GM12878 (cell line): ENCODE measurements around the gene CYP26A1. TPM values are rescaled to one million over a fixed set of nuclear protein-coding genes. Genes with fewer than 3 reads are reported as not detected.

Experiments used
- ATAC-seq: fragments of 200-7000 bp; cut with Tn5 transposase; 3 replicates; pipeline ENCODE4 v1.9.1; 2020; ENCODE audit warnings: mild to moderate bottlenecking, moderate library complexity
- BruUV-seq: library from RNA; stranded (reverse); fragments of 400-500 nt; replicated peaks from 2 replicates; lab custom pipeline; 2021; lab: Mats Ljungman, UMichigan
- CTCF ChIA-PET: fragments of 300-600 bp; sonication (Branson Sonifier 250); formaldehyde crosslinking; extraction: SDS; loops from one replicate; lab custom pipeline; 2021; ENCODE audit warnings: inconsistent platforms; lab: Yijun Ruan, JAX
- POLR2A ChIA-PET: fragments of 350-600 bp; formaldehyde crosslinking; extraction: SDS; loops from one replicate; lab custom pipeline; 2021; ENCODE audit warnings: inconsistent platforms; lab: Charles Lee
- RAD21 ChIA-PET: fragments of 300-600 bp; sonication (Branson Sonifier 250); formaldehyde crosslinking; loops from one replicate; lab custom pipeline; 2023; ENCODE audit warnings: antibody characterized with exemption; ENCODE audit not compliant: unreplicated experiment; lab: Charles Lee
- SMC1A ChIA-PET: fragments of 300-600 bp; sonication (Branson Sonifier 250); formaldehyde crosslinking; loops from one replicate; lab custom pipeline; 2023; ENCODE audit not compliant: unreplicated experiment, uncharacterized antibody; lab: Charles Lee
- DNase-seq: peaks from one replicate; pipeline ENCODE4 v3.0.0-alpha.2; 2011; ENCODE audit warnings: low read depth, low spot score
- FAIRE-seq: peaks from 3 replicates; lab custom pipeline; 2011; peaks lifted over from hg19 to GRCh38; lab: Jason Lieb, UNC
- H2AFZ ChIP-seq: 2 replicates; pipeline ENCODE4 v1.6.0; 2011; ENCODE audit warnings: low read depth, low read length, control low read depth; ENCODE audit not compliant: control insufficient read depth
- H3K27ac ChIP-seq: 2 replicates; pipeline ENCODE4 v1.5.1; 2011; ENCODE audit warnings: control low read depth; ENCODE audit not compliant: control insufficient read depth, insufficient read depth
- H3K27me3 ChIP-seq, 2 experiments: replicated peaks in 1 of 2; 2 replicates each; pipeline versions ENCODE4 v1.6.0 to v1.6.1; 2011; ENCODE audit warnings: low read length in 1 of 2; ENCODE audit not compliant: control insufficient read depth in 2 of 2, insufficient read depth in 2 of 2
- H3K36me3 ChIP-seq, 2 experiments: 2 replicates each; pipeline ENCODE4 v1.5.1; 2011; ENCODE audit warnings: low read length in 1 of 2; ENCODE audit not compliant: control insufficient read depth in 2 of 2, insufficient read depth in 2 of 2
- H3K4me1 ChIP-seq: 2 replicates; pipeline ENCODE4 v1.6.1; 2011; ENCODE audit warnings: mild to moderate bottlenecking, low read length, moderate library complexity, mixed read lengths; ENCODE audit not compliant: control insufficient read depth, insufficient read depth
- H3K4me2 ChIP-seq: 2 replicates; pipeline ENCODE4 v1.6.0; 2011; ENCODE audit warnings: control low read depth; ENCODE audit not compliant: control insufficient read depth, insufficient read depth
- H3K4me3 ChIP-seq: fragments of 200-600 bp; sonication (generic); 2 replicates; pipeline ENCODE4 v1.5.1; 2016
- H3K79me2 ChIP-seq: 2 replicates; pipeline ENCODE4 v1.6.0; 2011; ENCODE audit warnings: low read length; ENCODE audit not compliant: control insufficient read depth, insufficient read depth
- H3K9ac ChIP-seq: 2 replicates; pipeline ENCODE4 v1.8.0; 2011; ENCODE audit warnings: low read length, control low read depth, mixed read lengths; ENCODE audit not compliant: control insufficient read depth, insufficient read depth
- H3K9me3 ChIP-seq: replicated peaks from 3 replicates; pipeline ENCODE4 v1.5.1; 2011; ENCODE audit warnings: mild to moderate bottlenecking, low read length; ENCODE audit not compliant: control insufficient read depth, insufficient read depth
- H4K20me1 ChIP-seq: 2 replicates; pipeline ENCODE4 v1.6.0; 2011; ENCODE audit not compliant: control insufficient read depth, insufficient read depth
- CBFB ChIP-seq: IDR thresholded peaks from 2 replicates; pipeline ENCODE4 v1.6.1; 2016; ENCODE audit warnings: antibody characterized with exemption, low read depth
- CBX3 ChIP-seq: fragments of 200-600 bp; sonication (generic); IDR thresholded peaks from 2 replicates; pipeline ENCODE4 v1.6.1; 2016; ENCODE audit warnings: low read depth, borderline replicate concordance
- GABPA ChIP-seq: IDR thresholded peaks from 2 replicates; pipeline ENCODE4 v1.6.1; 2014; ENCODE audit warnings: antibody characterized with exemption, low read depth, mild to moderate bottlenecking, inconsistent platforms
- KDM1A ChIP-seq: fragments of 200-600 bp; sonication (generic); IDR thresholded peaks from 2 replicates; pipeline ENCODE4 v1.6.1; 2016; ENCODE audit warnings: borderline replicate concordance
- RAD51 ChIP-seq: fragments of 450-650 bp; IDR thresholded peaks from 2 replicates; pipeline ENCODE4 v1.6.1; 2016; ENCODE audit warnings: moderate library complexity, mild to moderate bottlenecking, inconsistent platforms
- ZBED1 ChIP-seq: IDR thresholded peaks from 2 replicates; pipeline ENCODE4 v1.6.1; 2016; ENCODE audit warnings: borderline replicate concordance
- WGBS: methylation state at CpG from one replicate; pipeline ENCODE4 v1.1.6; 2016; ENCODE audit warnings: low lambda C conversion rate; ENCODE audit not compliant: insufficient replicate concordance, insufficient coverage; ENCODE audit errors: missing lambda C conversion rate; 5-methylcytosine and 5-hydroxymethylcytosine counted together
- in situ Hi-C: fragments of 300-500 bp; cut with MboI; formaldehyde crosslinking; loops from 9 replicates; pipeline ENCODE4 v1.14.3; 2018; ENCODE audit warnings: mixed read lengths
- intact Hi-C: fragments of 100-400 bp; cut with micrococcal nuclease; formaldehyde crosslinking; loops from one replicate; pipeline ENCODE4 v1.14.2; 2022; ENCODE audit not compliant: unreplicated experiment
- polyA plus RNA-seq, 11 experiments: library from polyadenylated mRNA; depleted of rRNA in 4 of 11; unstranded in 6 of 11; stranded (reverse) in 5 of 11; fragments of >200 nt; fragmentation: Nextera tagmentation in 4 of 11; fragmentation: Illumina TruSeq in 1 of 11; extraction: Ambion mirVana in 4 of 11; extraction: Trizol in 1 of 11; gene quantifications; 1 replicate in 1 of 11; 2 replicates in 10 of 11; pipeline versions ENCODE4 v1.2.1 to v1.2.3, GENCODE V29; 2011 to 2016; ENCODE audit warnings: inconsistent platforms in 2 of 11, missing spikeins in 2 of 11, low read depth in 1 of 11
- total RNA-seq, 4 experiments: library from RNA; depleted of rRNA in 3 of 4; stranded (reverse); fragments of >200 nt in 3 of 4; fragmentation: Illumina TruSeq in 1 of 4; extraction: Trizol in 1 of 4; gene quantifications; 2 replicates each; pipeline versions ENCODE4 v1.2.1 to v1.2.3, GENCODE V29; 2013 to 2021
- TF ChIP-seq, protein P1 (sequence below): fragments of 150-350 bp; IDR thresholded peaks from 2 replicates; pipeline ENCODE4 v1.6.1; 2016; ENCODE audit warnings: low read depth, low read length
- TF ChIP-seq, protein P2 (sequence below): fragments of 450-650 bp; formaldehyde crosslinking; IDR thresholded peaks from 2 replicates; pipeline ENCODE4 v1.4.0; 2022; ENCODE audit warnings: mild to moderate bottlenecking, moderate library complexity
- TF ChIP-seq, protein P3 (sequence below): fragments of 450-650 bp; IDR thresholded peaks from 2 replicates; pipeline ENCODE4 v1.6.1; 2018; ENCODE audit warnings: mild to moderate bottlenecking, low read depth, moderate library complexity; ENCODE audit not compliant: partially characterized antibody
- TF ChIP-seq, protein P4 (sequence below): IDR thresholded peaks from 2 replicates; pipeline ENCODE4 v1.6.1; 2012; ENCODE audit warnings: low read length, inconsistent platforms

Gene CYP26A1
- total and polyA plus RNA-seq, 10 of the 15 experiments (the other 5 are each of a cell fraction or from before 2014, with no cell fraction given) = not detected

DNA sequence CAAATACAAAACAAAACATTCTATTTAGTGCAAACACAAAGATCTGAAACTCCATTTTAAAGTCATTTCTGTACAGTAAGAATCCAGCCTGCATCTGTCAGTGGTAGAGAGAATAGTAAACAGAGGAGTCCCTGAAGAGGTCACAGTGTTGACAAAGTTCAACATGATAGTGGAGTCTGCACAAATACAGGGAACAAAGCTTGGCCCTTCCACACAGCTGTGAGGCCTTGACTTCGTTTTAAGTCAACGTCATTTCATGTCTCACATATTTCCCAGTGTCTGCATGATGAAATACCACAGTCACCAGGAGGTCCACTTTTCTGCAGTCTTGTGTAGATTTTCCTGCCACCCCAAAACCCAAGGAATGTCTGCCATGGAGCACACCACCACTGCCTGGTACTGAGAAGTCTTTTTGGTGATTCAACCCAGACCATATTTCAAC is 33.0 kb downstream of the CYP26A1 start:
- Histone ChIP-seq H3K4me3 (no peak overlapping the region), H3K9me3 (no peaks in the 10 kb centered on the region; the same call in 2 of the 3 replicates), H3K36me3 (no peaks in the 10 kb centered on the region), H3K4me1 (peaks cover 22% of the 10 kb centered on the region), H3K27ac (no peak overlapping the region; the same call in 1 of the 2 replicates), H4K20me1 (no peaks in the 10 kb centered on the region), H3K27me3 (no peaks in the 10 kb centered on the region), H2AFZ (no peak overlapping the region), H3K9ac (no peak overlapping the region), H3K4me2 (no peak overlapping the region; the same call in 1 of the 2 replicates), H3K79me2 (no peaks in the 10 kb centered on the region)
- WGBS = 100% methylated on average over 2 of the region's 2 CpGs
- POLR2A ChIA-PET = interaction anchor here (0.7 kb wide), 1 partner anchor 8 kb away, joined by 3 read pairs; no protein-coding TSS in a partner anchor
- BruUV-seq = no TSS peak
- intact Hi-C loops (no loop called here), in situ Hi-C loops (no loop called here)
- RAD21 ChIA-PET = interaction anchor here (1.3 kb wide), 1 partner anchor 20 kb away, joined by 4 read pairs; no protein-coding TSS in a partner anchor
- CTCF ChIA-PET = interaction anchor here (0.7 to 2.7 kb wide), 3 partner anchors 9 to 183 kb away, joined by 3 to 15 read pairs (median 3); no protein-coding TSS in a partner anchor
- FAIRE-seq (no peak), ATAC-seq (peak; percentile 63), DNase-seq (no peak)
- SMC1A ChIA-PET = no interaction called here
- TF ChIP-seq GABPA (no peak), CBX3 (no peak), KDM1A (no peak), CBFB (no peak), RAD51 (no peak), ZBED1 (no peak)
- TF ChIP-seq, protein P1, sequence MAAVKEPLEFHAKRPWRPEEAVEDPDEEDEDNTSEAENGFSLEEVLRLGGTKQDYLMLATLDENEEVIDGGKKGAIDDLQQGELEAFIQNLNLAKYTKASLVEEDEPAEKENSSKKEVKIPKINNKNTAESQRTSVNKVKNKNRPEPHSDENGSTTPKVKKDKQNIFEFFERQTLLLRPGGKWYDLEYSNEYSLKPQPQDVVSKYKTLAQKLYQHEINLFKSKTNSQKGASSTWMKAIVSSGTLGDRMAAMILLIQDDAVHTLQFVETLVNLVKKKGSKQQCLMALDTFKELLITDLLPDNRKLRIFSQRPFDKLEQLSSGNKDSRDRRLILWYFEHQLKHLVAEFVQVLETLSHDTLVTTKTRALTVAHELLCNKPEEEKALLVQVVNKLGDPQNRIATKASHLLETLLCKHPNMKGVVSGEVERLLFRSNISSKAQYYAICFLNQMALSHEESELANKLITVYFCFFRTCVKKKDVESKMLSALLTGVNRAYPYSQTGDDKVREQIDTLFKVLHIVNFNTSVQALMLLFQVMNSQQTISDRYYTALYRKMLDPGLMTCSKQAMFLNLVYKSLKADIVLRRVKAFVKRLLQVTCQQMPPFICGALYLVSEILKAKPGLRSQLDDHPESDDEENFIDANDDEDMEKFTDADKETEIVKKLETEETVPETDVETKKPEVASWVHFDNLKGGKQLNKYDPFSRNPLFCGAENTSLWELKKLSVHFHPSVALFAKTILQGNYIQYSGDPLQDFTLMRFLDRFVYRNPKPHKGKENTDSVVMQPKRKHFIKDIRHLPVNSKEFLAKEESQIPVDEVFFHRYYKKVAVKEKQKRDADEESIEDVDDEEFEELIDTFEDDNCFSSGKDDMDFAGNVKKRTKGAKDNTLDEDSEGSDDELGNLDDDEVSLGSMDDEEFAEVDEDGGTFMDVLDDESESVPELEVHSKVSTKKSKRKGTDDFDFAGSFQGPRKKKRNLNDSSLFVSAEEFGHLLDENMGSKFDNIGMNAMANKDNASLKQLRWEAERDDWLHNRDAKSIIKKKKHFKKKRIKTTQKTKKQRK = no peak
- TF ChIP-seq, protein P2, sequence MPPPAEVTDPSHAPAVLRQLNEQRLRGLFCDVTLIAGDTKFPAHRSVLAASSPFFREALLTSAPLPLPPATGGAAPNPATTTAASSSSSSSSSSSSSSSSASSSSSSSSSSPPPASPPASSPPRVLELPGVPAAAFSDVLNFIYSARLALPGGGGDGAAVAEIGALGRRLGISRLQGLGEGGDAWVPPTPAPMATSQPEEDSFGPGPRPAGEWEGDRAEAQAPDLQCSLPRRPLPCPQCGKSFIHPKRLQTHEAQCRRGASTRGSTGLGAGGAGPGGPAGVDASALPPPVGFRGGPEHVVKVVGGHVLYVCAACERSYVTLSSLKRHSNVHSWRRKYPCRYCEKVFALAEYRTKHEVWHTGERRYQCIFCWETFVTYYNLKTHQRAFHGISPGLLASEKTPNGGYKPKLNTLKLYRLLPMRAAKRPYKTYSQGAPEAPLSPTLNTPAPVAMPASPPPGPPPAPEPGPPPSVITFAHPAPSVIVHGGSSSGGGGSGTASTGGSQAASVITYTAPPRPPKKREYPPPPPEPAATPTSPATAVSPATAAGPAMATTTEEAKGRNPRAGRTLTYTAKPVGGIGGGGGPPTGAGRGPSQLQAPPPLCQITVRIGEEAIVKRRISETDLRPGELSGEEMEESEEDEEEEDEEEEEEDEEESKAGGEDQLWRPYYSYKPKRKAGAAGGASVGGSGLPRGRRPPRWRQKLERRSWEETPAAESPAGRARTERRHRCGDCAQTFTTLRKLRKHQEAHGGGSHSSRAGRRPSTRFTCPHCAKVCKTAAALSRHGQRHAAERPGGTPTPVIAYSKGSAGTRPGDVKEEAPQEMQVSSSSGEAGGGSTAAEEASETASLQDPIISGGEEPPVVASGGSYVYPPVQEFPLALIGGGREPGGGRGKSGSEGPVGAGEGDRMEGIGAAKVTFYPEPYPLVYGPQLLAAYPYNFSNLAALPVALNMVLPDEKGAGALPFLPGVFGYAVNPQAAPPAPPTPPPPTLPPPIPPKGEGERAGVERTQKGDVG (CRISPR knock-in tag) = no peak
- TF ChIP-seq, protein P3, sequence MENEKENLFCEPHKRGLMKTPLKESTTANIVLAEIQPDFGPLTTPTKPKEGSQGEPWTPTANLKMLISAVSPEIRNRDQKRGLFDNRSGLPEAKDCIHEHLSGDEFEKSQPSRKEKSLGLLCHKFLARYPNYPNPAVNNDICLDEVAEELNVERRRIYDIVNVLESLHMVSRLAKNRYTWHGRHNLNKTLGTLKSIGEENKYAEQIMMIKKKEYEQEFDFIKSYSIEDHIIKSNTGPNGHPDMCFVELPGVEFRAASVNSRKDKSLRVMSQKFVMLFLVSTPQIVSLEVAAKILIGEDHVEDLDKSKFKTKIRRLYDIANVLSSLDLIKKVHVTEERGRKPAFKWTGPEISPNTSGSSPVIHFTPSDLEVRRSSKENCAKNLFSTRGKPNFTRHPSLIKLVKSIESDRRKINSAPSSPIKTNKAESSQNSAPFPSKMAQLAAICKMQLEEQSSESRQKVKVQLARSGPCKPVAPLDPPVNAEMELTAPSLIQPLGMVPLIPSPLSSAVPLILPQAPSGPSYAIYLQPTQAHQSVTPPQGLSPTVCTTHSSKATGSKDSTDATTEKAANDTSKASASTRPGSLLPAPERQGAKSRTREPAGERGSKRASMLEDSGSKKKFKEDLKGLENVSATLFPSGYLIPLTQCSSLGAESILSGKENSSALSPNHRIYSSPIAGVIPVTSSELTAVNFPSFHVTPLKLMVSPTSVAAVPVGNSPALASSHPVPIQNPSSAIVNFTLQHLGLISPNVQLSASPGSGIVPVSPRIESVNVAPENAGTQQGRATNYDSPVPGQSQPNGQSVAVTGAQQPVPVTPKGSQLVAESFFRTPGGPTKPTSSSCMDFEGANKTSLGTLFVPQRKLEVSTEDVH = no peak
- TF ChIP-seq, protein P4, sequence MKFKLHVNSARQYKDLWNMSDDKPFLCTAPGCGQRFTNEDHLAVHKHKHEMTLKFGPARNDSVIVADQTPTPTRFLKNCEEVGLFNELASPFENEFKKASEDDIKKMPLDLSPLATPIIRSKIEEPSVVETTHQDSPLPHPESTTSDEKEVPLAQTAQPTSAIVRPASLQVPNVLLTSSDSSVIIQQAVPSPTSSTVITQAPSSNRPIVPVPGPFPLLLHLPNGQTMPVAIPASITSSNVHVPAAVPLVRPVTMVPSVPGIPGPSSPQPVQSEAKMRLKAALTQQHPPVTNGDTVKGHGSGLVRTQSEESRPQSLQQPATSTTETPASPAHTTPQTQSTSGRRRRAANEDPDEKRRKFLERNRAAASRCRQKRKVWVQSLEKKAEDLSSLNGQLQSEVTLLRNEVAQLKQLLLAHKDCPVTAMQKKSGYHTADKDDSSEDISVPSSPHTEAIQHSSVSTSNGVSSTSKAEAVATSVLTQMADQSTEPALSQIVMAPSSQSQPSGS = no peak
